Neural progenitor cell (in vitro differentiated cells): Measurements from ENCODE around the gene RAB11B.

Experiments used
- EZH2 ChIP-seq: fragments of 200-600 bp; sonication (generic); IDR thresholded peaks from 2 replicates; pipeline ENCODE4 v1.6.1; 2017; ENCODE audit warnings: antibody characterized with exemption, mild to moderate bottlenecking, moderate library complexity
- TF ChIP-seq, protein P1 (sequence below): fragments of 200-600 bp; sonication (generic); IDR thresholded peaks from 2 replicates; pipeline ENCODE4 v1.5.1; 2017; ENCODE audit warnings: antibody characterized with exemption, mild to moderate bottlenecking

GRCh38 chr19:8373867-8374813 is 16.0 kb upstream of the RAB11B start:
- TF ChIP-seq, protein P1, sequence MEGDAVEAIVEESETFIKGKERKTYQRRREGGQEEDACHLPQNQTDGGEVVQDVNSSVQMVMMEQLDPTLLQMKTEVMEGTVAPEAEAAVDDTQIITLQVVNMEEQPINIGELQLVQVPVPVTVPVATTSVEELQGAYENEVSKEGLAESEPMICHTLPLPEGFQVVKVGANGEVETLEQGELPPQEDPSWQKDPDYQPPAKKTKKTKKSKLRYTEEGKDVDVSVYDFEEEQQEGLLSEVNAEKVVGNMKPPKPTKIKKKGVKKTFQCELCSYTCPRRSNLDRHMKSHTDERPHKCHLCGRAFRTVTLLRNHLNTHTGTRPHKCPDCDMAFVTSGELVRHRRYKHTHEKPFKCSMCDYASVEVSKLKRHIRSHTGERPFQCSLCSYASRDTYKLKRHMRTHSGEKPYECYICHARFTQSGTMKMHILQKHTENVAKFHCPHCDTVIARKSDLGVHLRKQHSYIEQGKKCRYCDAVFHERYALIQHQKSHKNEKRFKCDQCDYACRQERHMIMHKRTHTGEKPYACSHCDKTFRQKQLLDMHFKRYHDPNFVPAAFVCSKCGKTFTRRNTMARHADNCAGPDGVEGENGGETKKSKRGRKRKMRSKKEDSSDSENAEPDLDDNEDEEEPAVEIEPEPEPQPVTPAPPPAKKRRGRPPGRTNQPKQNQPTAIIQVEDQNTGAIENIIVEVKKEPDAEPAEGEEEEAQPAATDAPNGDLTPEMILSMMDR, result no peak
- no peak for TF ChIP-seq EZH2
